K562 (cell line): ENCODE measurements around the gene DPM1. TPM values are rescaled to one million over a fixed set of nuclear protein-coding genes. Genes with fewer than 3 reads are reported as not detected.

Source experiments
- CTBP1 ChIP-seq: fragments of 450-650 bp; IDR thresholded peaks from 2 replicates; pipeline ENCODE4 v1.6.1; 2016; ENCODE audit warnings: borderline replicate concordance
- DPF2 ChIP-seq: fragments of 450-650 bp; IDR thresholded peaks from 2 replicates; pipeline ENCODE4 v1.6.1; 2016
- EHMT2 ChIP-seq: fragments of 450-650 bp; IDR thresholded peaks from 2 replicates; pipeline ENCODE4 v1.6.1; 2018; ENCODE audit warnings: antibody characterized with exemption
- ELF4 ChIP-seq: fragments of 450-650 bp; formaldehyde crosslinking; IDR thresholded peaks from 2 replicates; pipeline ENCODE4 v1.4.0; 2022; ENCODE audit warnings: missing genetic modification characterization
- FOXO4 ChIP-seq: fragments of 450-650 bp; formaldehyde crosslinking; IDR thresholded peaks from 2 replicates; pipeline ENCODE4 v1.4.0; 2020; ENCODE audit warnings: mild to moderate bottlenecking, moderate library complexity
- HMG20A ChIP-seq: fragments of 450-650 bp; formaldehyde crosslinking; conservative IDR thresholded peaks from 2 replicates; pipeline ENCODE4 v1.4.0; 2020; ENCODE audit warnings: mild to moderate bottlenecking, mixed read lengths
- L3MBTL2 ChIP-seq: fragments of 450-650 bp; IDR thresholded peaks from 2 replicates; pipeline ENCODE4 v1.6.1; 2016; ENCODE audit warnings: mild to moderate bottlenecking, moderate library complexity
- LARP7 ChIP-seq: fragments of 450-650 bp; IDR thresholded peaks from 2 replicates; pipeline ENCODE4 v1.6.1; 2016
- LCOR ChIP-seq: sonication (generic); formaldehyde crosslinking; IDR thresholded peaks from 2 replicates; pipeline ENCODE4 v1.8.0; 2022; ENCODE audit warnings: mild to moderate bottlenecking, missing genetic modification reagents
- MYBL2 ChIP-seq, 2 experiments: fragments of 450-650 bp in 1 of 2; sonication (generic) in 1 of 2; formaldehyde crosslinking in 1 of 2; IDR thresholded peaks; 2 replicates each; pipeline versions ENCODE4 v1.6.1 to v1.8.1; 2017 to 2022; ENCODE audit warnings: borderline replicate concordance in 1 of 2, inconsistent platforms in 1 of 2, low read depth in 1 of 2, mild to moderate bottlenecking in 1 of 2, missing genetic modification reagents in 1 of 2, moderate library complexity in 1 of 2
- NCOR1 ChIP-seq: fragments of 450-650 bp; IDR thresholded peaks from 2 replicates; pipeline ENCODE4 v1.6.1; 2016; ENCODE audit warnings: mild to moderate bottlenecking, moderate library complexity
- NFATC3 ChIP-seq: fragments of 450-650 bp; IDR thresholded peaks from 2 replicates; pipeline ENCODE4 v1.6.1; 2017; ENCODE audit warnings: mild to moderate bottlenecking
- NONO ChIP-seq, 2 experiments: fragments of 200-400 bp in 1 of 2; fragments of 450-650 bp in 1 of 2; formaldehyde crosslinking in 1 of 2; IDR thresholded peaks; 2 replicates each; pipeline ENCODE4 v1.6.1; 2017; ENCODE audit warnings: low read depth in 2 of 2, mild to moderate bottlenecking in 2 of 2, moderate library complexity in 2 of 2, low read length in 1 of 2
- RAD21 ChIP-seq, 2 experiments: fragments of 250-450 bp in 1 of 2; fragments of 450-650 bp in 1 of 2; sonication (Bioruptor Pico) in 1 of 2; formaldehyde crosslinking in 1 of 2; IDR thresholded peaks in 1 of 2; conservative IDR thresholded peaks in 1 of 2; 2 replicates each; pipeline versions ENCODE4 v1.4.0 to v1.8.0; 2020 to 2022; ENCODE audit warnings: mild to moderate bottlenecking in 2 of 2, moderate library complexity in 1 of 2
- SIN3B ChIP-seq: fragments of 450-650 bp; IDR thresholded peaks from 2 replicates; pipeline ENCODE4 v1.6.1; 2017; ENCODE audit warnings: low read depth, mild to moderate bottlenecking, moderate library complexity
- SMAD1 ChIP-seq: fragments of 150-350 bp; IDR thresholded peaks from 2 replicates; pipeline ENCODE4 v1.6.1; 2014; ENCODE audit warnings: low read length, low read depth; ENCODE audit not compliant: partially characterized antibody
- SMARCE1 ChIP-seq: fragments of 450-650 bp; IDR thresholded peaks from 2 replicates; pipeline ENCODE4 v1.7.1; 2016; ENCODE audit warnings: mild to moderate bottlenecking
- SP1 ChIP-seq: sonication (generic); formaldehyde crosslinking; IDR thresholded peaks from 2 replicates; pipeline ENCODE4 v1.8.1; 2022; ENCODE audit warnings: mild to moderate bottlenecking, missing genetic modification reagents
- TAF1 ChIP-seq: IDR thresholded peaks from 2 replicates; pipeline ENCODE4 v1.6.1; 2011; ENCODE audit warnings: mild to moderate bottlenecking, low read length, moderate library complexity; ENCODE audit not compliant: insufficient read depth, control insufficient read depth, severe bottlenecking; ENCODE audit errors: extremely low read depth
- ZKSCAN8 ChIP-seq: fragments of 200-800 bp; sonication (Bioruptor generic); IDR thresholded peaks from 2 replicates; pipeline ENCODE4 v1.6.1; 2016; ENCODE audit warnings: missing genetic modification characterization, missing compliant biosample characterization
- ZNF518B ChIP-seq: fragments of 250-450 bp; sonication (Bioruptor Pico); IDR thresholded peaks from 2 replicates; pipeline ENCODE4 v1.5.0; 2021; ENCODE audit warnings: mild to moderate bottlenecking, moderate library complexity
- ZNF586 ChIP-seq: fragments of 450-650 bp; formaldehyde crosslinking; conservative IDR thresholded peaks from 2 replicates; pipeline ENCODE4 v1.4.0; 2020; ENCODE audit warnings: mild to moderate bottlenecking, moderate library complexity
- ZNF764 ChIP-seq: fragments of 250-450 bp; sonication (Bioruptor Pico); IDR thresholded peaks from 2 replicates; pipeline ENCODE4 v1.4.0; 2020; ENCODE audit warnings: low read depth, mild to moderate bottlenecking, moderate library complexity
- polyA plus RNA-seq, 8 experiments: library from polyadenylated mRNA; depleted of rRNA in 4 of 8; stranded (reverse) in 5 of 8; unstranded in 3 of 8; fragments of >200 nt; fragmentation: Nextera tagmentation in 2 of 8; fragmentation: Illumina TruSeq in 1 of 8; extraction: Ambion mirVana in 2 of 8; extraction: Trizol in 1 of 8; gene quantifications; 2 replicates each; pipeline versions ENCODE4 v1.2.1 to v1.2.3, GENCODE V29; 2011 to 2014; ENCODE audit warnings: inconsistent platforms in 1 of 8, missing spikeins in 1 of 8
- total RNA-seq, 7 experiments: library from RNA; depleted of rRNA in 6 of 7; stranded (reverse); fragments of >200 nt in 6 of 7; fragmentation: Illumina TruSeq in 2 of 7; extraction: Trizol in 2 of 7; gene quantifications; 2 replicates each; pipeline versions ENCODE4 v1.2.1 to v1.2.3, GENCODE V29; 2011 to 2021; ENCODE audit warnings: low replicate concordance in 1 of 7
- TF ChIP-seq, protein P1 (sequence below): fragments of 250-450 bp; sonication (Bioruptor Pico); IDR thresholded peaks from 2 replicates; pipeline ENCODE4 v1.8.0; 2021; ENCODE audit warnings: moderate library complexity, mild to moderate bottlenecking, inconsistent platforms
- TF ChIP-seq, protein P2 (sequence below): fragments of 450-650 bp; IDR thresholded peaks from 2 replicates; pipeline ENCODE4 v1.6.1; 2016; ENCODE audit warnings: missing biosample characterization, missing genetic modification characterization

The DPM1 gene
- total and polyA plus RNA-seq, 9 of the 15 experiments (the other 6 are each of a cell fraction or from before 2014, with no cell fraction given): 75.2 to 190 (median 153) TPM

DNA sequence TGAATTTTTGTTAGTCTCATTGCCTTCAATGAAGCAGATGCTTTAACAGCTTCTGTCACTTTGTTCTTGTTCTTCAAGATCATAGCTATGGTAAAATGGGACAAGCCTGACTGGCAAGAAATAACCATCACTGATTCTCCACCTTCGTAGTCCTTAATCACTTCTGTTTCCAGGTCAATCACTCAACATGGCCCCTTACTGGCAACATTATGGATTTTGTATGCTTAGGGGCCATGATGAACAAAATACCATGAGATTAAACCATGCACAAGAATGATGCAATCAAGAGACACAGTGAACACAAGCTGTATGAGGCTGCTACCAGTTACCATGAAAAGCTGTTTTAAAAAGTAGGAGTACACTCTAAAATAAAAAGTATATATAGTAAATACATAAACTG, 59.9 kb downstream of the DPM1 start (continued):
- TF ChIP-seq SIN3B: no peak
- TF ChIP-seq ZNF518B: no peak
- TF ChIP-seq SP1 (CRISPR knock-in tag): no peak
- no peak for TF ChIP-seq EHMT2
- no peak for TF ChIP-seq SMARCE1
- TF ChIP-seq FOXO4 (CRISPR knock-in tag): no peak
- TF ChIP-seq CTBP1: no peak
- no peak for TF ChIP-seq HMG20A
- TF ChIP-seq ZNF764 (CRISPR knock-in tag): no peak
- TF ChIP-seq ZNF586 (CRISPR knock-in tag): no peak
- no peak for TF ChIP-seq ELF4 (CRISPR knock-in tag)
- no peak for TF ChIP-seq SMAD1
- TF ChIP-seq LCOR (CRISPR knock-in tag): no peak
- TF ChIP-seq DPF2: no peak
- no peak for TF ChIP-seq NFATC3
- no peak; a peak in 1 of 4 replicates for TF ChIP-seq RAD21 (CRISPR knock-in tag; conservative IDR thresholded peaks at IDR 0.05 in 1 of 2, IDR thresholded peaks at IDR 0.05 in 1 of 2)
- TF ChIP-seq LARP7: no peak
- TF ChIP-seq ZKSCAN8: no peak
- TF ChIP-seq, protein P1, sequence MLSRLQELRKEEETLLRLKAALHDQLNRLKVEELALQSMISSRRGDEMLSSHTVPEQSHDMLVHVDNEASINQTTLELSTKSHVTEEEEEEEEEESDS: no peak
- no peak for TF ChIP-seq NONO (IDR thresholded peaks at IDR 0.05; ENCODE audit: low read depth in 2 of 2, low read length in 1 of 2)
- TF ChIP-seq, protein P2, sequence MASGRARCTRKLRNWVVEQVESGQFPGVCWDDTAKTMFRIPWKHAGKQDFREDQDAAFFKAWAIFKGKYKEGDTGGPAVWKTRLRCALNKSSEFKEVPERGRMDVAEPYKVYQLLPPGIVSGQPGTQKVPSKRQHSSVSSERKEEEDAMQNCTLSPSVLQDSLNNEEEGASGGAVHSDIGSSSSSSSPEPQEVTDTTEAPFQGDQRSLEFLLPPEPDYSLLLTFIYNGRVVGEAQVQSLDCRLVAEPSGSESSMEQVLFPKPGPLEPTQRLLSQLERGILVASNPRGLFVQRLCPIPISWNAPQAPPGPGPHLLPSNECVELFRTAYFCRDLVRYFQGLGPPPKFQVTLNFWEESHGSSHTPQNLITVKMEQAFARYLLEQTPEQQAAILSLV (tag): peak; percentile 70; the same call in 1 of the 2 replicates
- TF ChIP-seq MYBL2 (IDR thresholded peaks at IDR 0.05; ENCODE audit: low read depth): no peak
- TF ChIP-seq MYBL2 (CRISPR knock-in tag; IDR thresholded peaks at IDR 0.05; ENCODE audit: borderline replicate concordance): no peak
- TF ChIP-seq L3MBTL2: peak; percentile 69
- TF ChIP-seq TAF1: no peak
- TF ChIP-seq NCOR1: no peak
